Skeletal muscle tissue (tissue), 4 donors: ENCODE measurements around the gene FHL2. TPM values are rescaled to one million over a fixed set of nuclear protein-coding genes. Genes with fewer than 3 reads are reported as not detected.

ENCODE experiments used
- H3K27ac ChIP-seq: one replicate; pipeline ENCODE4 v1.7.0; 2013; ENCODE audit warnings: mild to moderate bottlenecking, low read depth, low read length, inconsistent platforms
- H3K27me3 ChIP-seq, 3 donors: one replicate each; pipeline ENCODE4 v1.7.0; 2013; ENCODE audit warnings: low read length in 3 of 3; ENCODE audit not compliant: control insufficient read depth in 3 of 3, insufficient read depth in 3 of 3
- H3K36me3 ChIP-seq, 3 donors: one replicate each; pipeline ENCODE4 v1.7.0; 2013; ENCODE audit warnings: low read length in 3 of 3; ENCODE audit not compliant: control insufficient read depth in 3 of 3, insufficient read depth in 3 of 3
- H3K4me1 ChIP-seq, 3 donors: one replicate each; pipeline ENCODE4 v1.7.0; 2013; ENCODE audit warnings: low read length in 3 of 3, mild to moderate bottlenecking in 3 of 3; ENCODE audit not compliant: control insufficient read depth in 3 of 3, insufficient read depth in 3 of 3
- H3K4me3 ChIP-seq, 3 donors: one replicate each; pipeline ENCODE4 v1.7.0; 2013; ENCODE audit warnings: low read length in 3 of 3
- H3K9ac ChIP-seq, 3 donors: one replicate each; pipeline ENCODE4 v1.7.0; 2013; ENCODE audit warnings: low read length in 3 of 3, mild to moderate bottlenecking in 3 of 3, moderate library complexity in 2 of 3, low read depth in 1 of 3
- H3K9me3 ChIP-seq, 3 donors: one replicate each; pipeline ENCODE4 v1.7.0; 2013; ENCODE audit warnings: low read length in 3 of 3; ENCODE audit not compliant: control insufficient read depth in 3 of 3
- total RNA-seq: library from RNA; depleted of rRNA; stranded (reverse); fragments of >200 nt; gene quantifications from one replicate; pipeline ENCODE4 v1.2.3, GENCODE V29; 2014
- donor health status: Osteomylitis.

FHL2 gene
- total RNA-seq, 1 donor from 2014 or later = 66.3 TPM

GRCh38 chr2:105438104-105438929 lies 39.5 kb upstream of the FHL2 start:
- no peaks in the 10 kb centered on the region for H3K36me3 ChIP-seq
- no peaks in the 10 kb centered on the region for H3K27me3 ChIP-seq
- no peaks in the 10 kb centered on the region for H3K9me3 ChIP-seq
- peak overlapping the region; percentile 50 to 86 (median 52) for H3K4me3 ChIP-seq
- peaks cover 15 to 21% (median 17%) of the 10 kb centered on the region in 3 donors for H3K4me1 ChIP-seq
- peak overlapping the region; percentile 77 for H3K27ac ChIP-seq
- peak overlapping the region; percentile 27 to 60 (median 55) for H3K9ac ChIP-seq

- H3K9me3 ChIP-seq = no peaks in the 10 kb centered on the region
- no peaks in the 10 kb centered on the region for H3K36me3 ChIP-seq
- H3K27ac ChIP-seq = peak overlapping the region; percentile 77
- peak overlapping the region in 2 of 3 donors; percentile 55 to 60 for H3K9ac ChIP-seq
- peak overlapping the region; percentile 50 to 86 (median 52) for H3K4me3 ChIP-seq
- no peaks in the 10 kb centered on the region for H3K27me3 ChIP-seq
- peaks cover 16 to 22% (median 22%) of the 10 kb centered on the region in 3 donors for H3K4me1 ChIP-seq
Measured at GRCh38 chr2:105437708-105438103, 38.9 kb upstream of the FHL2 start.

GRCh38 chr2:105432749-105433148 lies 33.9 kb upstream of the FHL2 start:
- Histone ChIP-seq H3K27ac (peak overlapping the region; percentile 76), H3K4me3 (peak overlapping the region in 1 of 3 donors; percentile 28), H3K36me3 (no peaks in the 10 kb centered on the region), H3K27me3 (no peaks in the 10 kb centered on the region), H3K4me1 (peaks cover 15 to 21% (median 19%) of the 10 kb centered on the region in 3 donors), H3K9me3 (no peaks in the 10 kb centered on the region), H3K9ac (peak overlapping the region in 1 of 3 donors; percentile 40)

DNA sequence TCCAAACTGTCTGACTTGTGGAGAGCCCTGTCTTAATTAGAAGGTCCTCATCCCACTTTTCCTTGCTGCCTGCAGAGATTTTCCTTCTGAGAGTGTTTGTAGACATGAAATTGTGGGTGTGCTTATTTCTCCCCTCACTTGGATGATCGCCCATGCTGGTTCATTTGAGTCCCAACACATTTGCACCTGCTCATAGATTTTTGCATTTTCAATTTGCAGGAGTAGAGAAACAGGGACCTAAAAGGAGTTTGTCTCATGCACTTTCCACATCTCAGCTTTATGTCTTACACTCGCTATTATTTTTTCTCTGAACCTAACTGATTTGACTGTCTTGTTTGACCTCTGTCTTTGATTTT lies 33.2 kb upstream of the FHL2 start:
- Histone ChIP-seq H3K4me1 (peaks cover 14 to 19% (median 18%) of the 10 kb centered on the region in 3 donors), H3K27ac (peak overlapping the region; percentile 76), H3K36me3 (no peaks in the 10 kb centered on the region)

DNA sequence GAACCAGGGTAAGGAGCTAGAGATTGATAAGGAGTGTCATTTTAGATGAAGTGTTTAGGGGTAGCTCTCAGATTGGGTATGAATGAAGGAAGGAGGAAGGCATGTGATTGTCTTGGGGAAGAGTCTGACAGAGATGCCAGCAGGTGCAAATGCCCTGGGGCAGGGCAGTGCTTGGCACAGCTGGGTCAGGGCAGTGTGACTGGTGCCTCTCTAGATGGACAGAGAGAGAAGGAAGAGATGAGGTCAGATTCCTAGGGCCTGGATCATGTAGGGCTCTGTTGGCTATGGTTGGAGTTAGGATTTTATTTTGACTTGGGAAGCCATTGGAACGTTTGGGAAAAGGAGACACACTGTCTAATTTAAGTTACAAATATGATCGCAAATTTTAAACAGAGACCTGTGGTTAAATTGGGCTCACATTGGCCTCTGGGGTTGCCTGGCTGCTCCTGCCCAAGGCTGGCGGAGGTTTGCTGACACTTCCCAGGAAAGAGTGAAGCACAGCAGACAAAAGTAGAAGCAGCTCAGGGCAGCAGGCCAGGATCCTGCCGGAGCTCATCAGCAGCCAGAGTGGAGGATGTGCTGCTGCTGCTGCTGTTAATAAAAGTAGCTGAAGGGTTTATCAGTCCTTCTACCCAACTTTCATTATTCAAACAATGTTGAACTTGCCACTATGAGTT lies 32.7 kb upstream of the FHL2 start:
- Histone ChIP-seq H3K9me3 (no peaks in the 10 kb centered on the region), H3K4me1 (peaks cover 14 to 19% (median 18%) of the 10 kb centered on the region in 3 donors), H3K9ac (peak overlapping the region in 1 of 3 donors; percentile 24), H3K4me3 (peak overlapping the region in 1 of 3 donors; percentile 18), H3K27me3 (no peaks in the 10 kb centered on the region), H3K36me3 (no peaks in the 10 kb centered on the region), H3K27ac (peak overlapping the region; percentile 76)

More for the DNA sequence above, 33.2 kb upstream of the FHL2 start:
- Histone ChIP-seq H3K9me3 (no peaks in the 10 kb centered on the region), H3K9ac (peak overlapping the region in 1 of 3 donors; percentile 24), H3K27me3 (no peaks in the 10 kb centered on the region), H3K4me3 (peak overlapping the region in 1 of 3 donors; percentile 18)

DNA sequence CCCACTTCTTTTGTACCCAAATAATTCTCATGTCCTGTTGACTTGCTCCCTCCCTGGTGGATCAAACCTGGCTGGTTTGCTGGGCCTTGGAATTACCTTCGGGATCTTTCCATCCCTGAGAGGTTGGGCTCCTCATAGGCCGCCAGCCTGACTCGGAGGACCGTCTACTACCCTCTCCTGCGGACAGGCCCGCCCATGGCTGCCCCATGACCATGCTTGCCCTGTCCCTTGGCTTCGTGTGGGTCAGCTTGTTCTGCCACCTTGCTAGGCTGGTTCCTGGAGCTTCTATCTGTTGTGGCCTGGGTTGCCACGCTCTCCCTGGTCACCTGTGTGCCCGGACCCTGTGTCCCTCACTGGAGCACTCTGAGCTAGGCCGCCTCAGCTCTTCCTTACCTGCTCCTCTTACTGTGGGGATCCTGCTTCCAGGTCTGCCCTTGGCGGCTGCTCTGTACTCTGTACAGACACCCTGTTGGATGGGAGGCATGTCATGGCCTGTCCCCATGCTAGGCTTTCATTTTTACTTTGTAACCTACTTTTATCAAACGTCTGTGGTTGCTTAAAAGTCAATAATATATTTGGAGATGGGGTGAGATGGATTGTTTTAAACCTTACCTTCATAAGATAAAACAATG lies 29.7 kb upstream of the FHL2 start:
- Histone ChIP-seq H3K4me3 (no peak overlapping the region), H3K4me1 (peaks cover 14 to 19% (median 18%) of the 10 kb centered on the region in 3 donors), H3K27ac (no peak overlapping the region), H3K9me3 (no peaks in the 10 kb centered on the region), H3K36me3 (no peaks in the 10 kb centered on the region), H3K9ac (no peak overlapping the region), H3K27me3 (no peaks in the 10 kb centered on the region)

DNA sequence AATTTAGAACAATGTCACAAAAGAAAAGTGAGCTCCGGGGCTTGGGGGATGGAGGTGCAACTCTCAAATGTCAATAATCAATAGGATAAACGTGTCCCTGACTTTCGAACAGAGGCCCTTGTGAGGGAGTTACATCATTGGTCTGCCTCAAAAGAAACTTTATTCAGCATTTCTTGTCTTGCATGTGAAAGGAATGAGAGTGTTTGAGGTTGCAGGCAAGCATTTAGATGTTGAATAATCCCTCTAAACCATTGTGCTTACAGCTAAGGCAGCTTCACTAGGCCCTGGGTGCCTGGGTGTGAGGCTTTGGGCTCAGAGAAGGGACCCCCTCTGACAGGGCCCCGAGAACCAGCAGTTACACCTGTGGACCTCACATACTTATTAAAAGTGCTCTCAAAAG lies 28.6 kb upstream of the FHL2 start:
- Histone ChIP-seq H3K27me3 (no peaks in the 10 kb centered on the region), H3K4me1 (peaks cover 11 to 12% (median 11%) of the 10 kb centered on the region in 3 donors), H3K9ac (no peak overlapping the region), H3K9me3 (peaks cover 0 to 2% (median 0%) of the 10 kb centered on the region in 3 donors), H3K36me3 (no peaks in the 10 kb centered on the region), H3K4me3 (no peak overlapping the region), H3K27ac (no peak overlapping the region)

GRCh38 chr2:105426626-105427292 lies 27.9 kb upstream of the FHL2 start:
- Histone ChIP-seq H3K27ac (no peak overlapping the region), H3K27me3 (no peaks in the 10 kb centered on the region), H3K36me3 (no peaks in the 10 kb centered on the region), H3K4me1 (peaks cover 4 to 7% (median 5%) of the 10 kb centered on the region in 3 donors), H3K9me3 (peaks cover 0 to 2% (median 0%) of the 10 kb centered on the region in 3 donors), H3K4me3 (no peak overlapping the region), H3K9ac (no peak overlapping the region)

GRCh38 chr2:105425936-105426625 lies 27.2 kb upstream of the FHL2 start:
- peaks cover 0 to under 1% (median 0%) of the 10 kb centered on the region in 3 donors for H3K4me1 ChIP-seq
- no peak overlapping the region for H3K9ac ChIP-seq
- H3K27me3 ChIP-seq = no peaks in the 10 kb centered on the region
- H3K9me3 ChIP-seq = peaks cover 0 to 2% (median 0%) of the 10 kb centered on the region in 3 donors
- H3K27ac ChIP-seq = no peak overlapping the region
- H3K4me3 ChIP-seq = no peak overlapping the region
- no peaks in the 10 kb centered on the region for H3K36me3 ChIP-seq
